ENCODE data around the gene FLNC.

The FLNC gene

DNA sequence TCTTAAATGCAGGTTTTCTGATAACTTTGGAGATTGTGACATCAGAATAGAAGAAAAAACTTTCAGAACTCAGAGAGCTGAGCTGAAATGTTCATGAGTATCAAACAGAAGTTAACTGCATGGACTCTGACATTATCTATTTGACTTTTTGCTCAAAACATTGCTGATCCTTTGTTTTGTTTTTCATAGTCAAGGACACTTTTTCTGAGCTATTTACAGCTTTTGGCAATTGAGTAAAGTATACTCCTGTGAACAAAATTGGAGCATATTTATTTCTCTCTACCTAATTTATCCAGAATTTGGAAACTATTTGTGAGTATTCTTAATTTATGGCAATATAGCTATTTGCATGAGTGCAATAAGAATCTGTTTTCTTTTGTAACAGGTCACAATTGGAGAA lies 69.2 kb downstream of the FLNC start:
- no peak for FAIRE-seq

DNA sequence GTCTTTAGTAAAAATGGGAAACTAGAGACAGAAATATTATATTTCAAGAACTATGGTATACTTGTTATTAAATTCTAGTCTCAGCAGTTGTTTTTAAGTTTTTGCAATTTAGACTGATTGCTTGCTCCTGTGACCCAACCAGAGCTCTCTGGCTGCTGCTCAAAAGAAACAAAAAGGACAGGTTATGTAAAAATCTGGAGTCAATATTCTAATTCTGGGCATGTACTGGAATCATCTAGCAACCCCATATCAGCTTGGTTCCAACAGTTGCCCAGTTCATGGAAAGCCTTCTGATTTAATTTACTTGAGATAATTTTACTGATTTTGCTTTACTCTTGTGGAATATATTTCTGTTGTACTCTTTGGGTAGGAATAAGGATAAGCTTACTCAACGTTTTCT lies 70.0 kb downstream of the FLNC start:
- FAIRE-seq, result no peak

DNA sequence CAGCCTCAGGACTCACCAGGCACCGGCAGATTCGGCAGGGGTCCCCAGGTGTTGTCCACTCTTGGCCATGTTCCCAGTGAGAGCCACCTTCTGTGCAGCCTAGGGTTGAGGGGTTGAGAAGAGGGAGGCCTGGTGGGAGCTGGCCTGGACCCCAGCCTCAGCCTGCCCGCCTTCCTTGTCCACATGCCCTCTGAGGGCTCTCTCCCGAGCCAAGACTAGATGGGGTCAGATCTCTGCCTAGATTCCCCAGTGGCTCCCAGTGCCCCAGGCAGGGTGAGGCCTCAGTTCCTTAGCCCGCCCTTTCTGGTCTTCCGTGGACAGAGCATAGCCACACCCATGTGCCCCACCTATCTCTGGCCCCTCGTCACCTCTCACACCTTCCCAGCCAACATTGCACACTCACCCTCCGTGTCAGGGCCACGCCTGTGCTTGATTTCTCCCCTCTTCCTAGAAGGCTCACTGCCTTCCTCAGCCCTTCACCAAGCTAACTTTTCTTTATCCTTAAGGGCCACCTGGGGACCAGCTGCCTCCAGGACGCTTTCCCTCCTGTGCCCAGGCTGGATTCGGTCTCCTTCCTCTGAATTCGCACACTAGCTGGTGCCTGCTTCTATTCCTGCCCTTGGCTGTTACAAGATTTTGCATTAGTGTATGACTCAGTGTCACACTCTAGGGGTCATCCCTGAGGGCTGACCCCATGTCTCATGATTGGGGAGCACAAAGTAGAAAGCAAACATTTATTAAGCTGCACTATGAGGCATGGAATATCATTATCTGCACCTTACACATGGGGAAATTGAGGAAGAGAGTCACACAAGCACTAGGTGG lies 72.8 kb downstream of the FLNC start:
- no peak for FAIRE-seq

DNA sequence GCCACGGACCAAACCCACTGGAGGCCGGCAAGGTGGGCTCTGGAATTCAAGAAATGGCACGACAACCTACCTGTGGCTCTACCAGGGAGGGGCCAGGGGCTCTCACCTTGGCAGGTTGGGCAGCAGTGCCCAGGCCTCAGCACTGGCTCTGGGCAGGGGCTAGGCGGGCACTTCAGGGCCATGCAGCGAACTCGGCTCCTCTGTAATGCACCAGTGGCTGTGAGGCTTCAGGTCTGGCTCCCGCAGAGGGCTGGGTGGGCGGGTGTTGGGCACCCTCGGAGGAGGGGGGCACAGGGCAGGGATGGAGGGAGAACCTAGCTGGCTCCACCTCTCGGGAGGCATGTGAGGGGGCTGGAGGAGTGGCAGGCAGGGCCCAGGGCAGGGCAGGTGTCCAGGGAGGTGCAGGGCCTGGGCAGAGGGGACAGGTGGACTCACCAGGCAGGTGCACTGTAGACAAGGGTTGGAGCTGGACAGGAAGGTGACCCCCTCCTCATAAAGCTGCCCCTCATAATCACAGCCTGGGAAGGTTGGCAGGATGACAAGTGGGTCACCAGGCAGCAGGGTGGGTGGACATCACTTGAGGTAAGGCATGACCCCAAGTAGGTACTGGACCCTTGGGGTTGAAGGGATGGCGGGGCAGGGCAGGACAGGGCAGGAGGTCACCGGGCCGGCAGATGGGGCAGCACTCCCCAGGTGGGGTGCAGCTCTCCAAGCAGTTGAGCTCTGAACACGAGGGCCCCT lies 73.6 kb downstream of the FLNC start:
- no peak for FAIRE-seq

DNA sequence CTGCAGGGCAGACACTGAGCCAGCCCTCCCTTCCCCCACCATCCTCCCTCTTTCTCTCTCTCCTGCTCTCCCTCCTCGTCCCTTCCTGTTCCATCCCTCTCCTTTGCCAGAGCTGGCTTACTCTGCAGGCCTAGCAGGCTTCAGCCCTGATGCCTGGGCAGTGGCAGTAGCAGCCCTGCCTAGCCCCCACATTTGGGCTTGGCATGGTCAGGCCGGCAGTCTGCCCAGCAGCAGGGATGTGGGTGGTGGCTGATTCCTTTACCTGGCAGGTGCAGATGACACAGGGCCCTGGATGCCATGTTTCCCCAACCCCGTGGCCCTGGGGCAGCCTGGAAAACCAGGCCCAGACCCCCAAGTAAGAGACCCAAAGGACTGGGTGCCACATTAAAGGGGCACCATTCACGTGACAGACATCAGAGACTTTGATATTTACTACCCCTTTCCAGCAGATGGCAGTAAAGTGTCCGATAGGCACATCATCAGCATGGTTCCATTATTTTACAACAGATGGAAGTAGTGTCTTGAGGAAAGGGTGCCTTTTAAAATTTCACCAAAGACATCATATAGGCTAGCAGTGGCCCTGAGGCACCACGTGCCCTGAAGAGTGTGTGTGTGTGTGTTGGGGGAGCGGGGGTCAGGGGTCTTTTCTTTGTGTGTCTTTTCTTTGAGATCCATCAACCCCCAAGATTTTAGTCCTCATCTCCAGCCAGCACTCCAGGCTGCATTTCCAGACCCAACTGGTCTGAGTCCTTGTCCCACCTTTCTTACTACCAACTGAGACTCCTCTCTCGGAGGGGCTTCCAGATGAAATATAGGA lies 74.4 kb downstream of the FLNC start:
- no peak for FAIRE-seq

DNA sequence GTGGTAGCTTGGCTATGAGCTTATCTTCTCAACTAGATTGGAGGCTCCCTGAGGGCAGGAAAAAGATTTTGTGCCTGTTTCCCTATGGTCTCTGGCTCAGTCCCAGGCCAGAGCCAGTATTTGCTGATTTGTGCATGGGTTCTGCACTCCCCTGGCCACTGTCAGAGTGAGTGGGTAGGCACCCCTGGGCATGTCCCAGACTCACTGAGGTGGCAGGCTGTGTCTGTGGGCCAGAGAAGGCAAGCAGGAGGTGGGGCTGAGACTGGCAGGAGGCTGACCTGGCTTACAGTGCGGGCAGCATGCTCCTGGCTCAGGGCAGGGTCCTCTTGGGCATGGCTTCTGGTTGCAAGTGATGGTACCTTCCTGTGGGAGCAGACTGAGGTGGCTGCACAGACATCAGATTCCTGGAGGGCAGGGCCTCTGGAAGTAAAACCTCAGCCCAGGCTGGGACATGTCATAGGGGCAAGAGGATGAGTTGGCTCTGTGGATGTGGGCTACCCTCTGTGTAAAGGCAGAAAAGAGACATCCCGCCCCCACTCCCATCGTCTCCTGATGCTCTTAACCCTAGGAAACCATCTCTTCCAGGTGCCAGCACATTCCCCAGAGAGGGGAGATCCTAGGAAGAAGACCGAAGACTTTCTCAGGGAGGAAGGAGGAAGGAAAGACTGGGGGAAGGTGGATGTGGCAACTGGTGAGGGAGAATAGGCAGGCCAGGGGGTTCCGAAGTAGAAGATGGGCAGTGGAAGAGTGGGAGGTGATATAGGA lies 76.0 kb downstream of the FLNC start:
- FAIRE-seq, result no peak

DNA sequence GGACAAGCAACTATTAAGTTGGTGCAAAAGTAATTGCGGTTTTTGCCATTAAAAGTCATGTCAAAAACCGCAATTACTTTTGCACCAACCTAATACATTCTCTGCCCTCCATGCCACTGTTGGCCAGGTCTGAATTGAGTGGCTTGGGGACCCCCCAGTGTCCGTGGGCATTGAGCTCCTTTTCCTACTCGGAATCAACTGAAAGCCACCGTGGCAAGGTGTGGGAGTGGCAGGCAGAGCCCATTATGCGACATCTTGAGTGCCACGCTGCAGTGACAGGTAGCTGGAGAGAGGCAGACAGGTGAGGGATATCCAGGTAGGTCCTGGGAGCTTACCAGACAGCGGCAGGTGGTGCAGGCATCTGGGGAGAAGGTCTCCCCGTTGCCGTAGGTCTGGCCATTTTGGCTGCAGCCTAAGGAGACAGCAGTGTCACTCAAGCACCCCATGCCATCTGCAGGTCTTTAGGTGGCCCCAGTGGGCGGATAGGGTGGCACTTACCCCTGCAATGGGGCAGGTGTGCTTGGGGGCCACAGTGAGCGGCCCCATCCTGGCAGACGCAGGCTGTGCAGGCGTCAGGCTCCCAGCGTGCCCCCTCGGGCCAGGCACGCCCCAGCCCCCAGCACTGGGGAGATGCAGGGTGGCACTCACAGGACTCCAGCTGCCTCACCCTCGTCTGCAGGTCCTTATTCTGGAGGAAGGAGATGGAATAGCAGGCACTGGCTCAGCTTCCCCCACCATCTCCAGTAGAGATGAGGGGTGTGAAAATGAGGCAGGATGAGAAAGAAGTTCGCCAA lies 76.8 kb downstream of the FLNC start:
- no peak for FAIRE-seq
